HEK293 (cell line): Measurements from ENCODE around the gene CTAGE1.

Source experiments
- CTCF ChIA-PET: fragments of 350-600 bp; formaldehyde crosslinking; extraction: SDS; loops from one replicate; lab custom pipeline; 2021; ENCODE audit warnings: antibody characterized with exemption; lab: Yijun Ruan, JAX
- POLR2A ChIA-PET: fragments of 300-600 bp; formaldehyde crosslinking; extraction: SDS; loops from one replicate; lab custom pipeline; 2020; ENCODE audit warnings: antibody characterized with exemption, inconsistent platforms; lab: Yijun Ruan, JAX
- H3K27ac ChIP-seq: fragments of 200-500 bp; sonication (Bioruptor generic); 2 replicates; pipeline ENCODE4 v1.5.1; 2014; ENCODE audit warnings: low read depth, low read length, control low read depth, inconsistent platforms; ENCODE audit errors: extremely low read depth
- H3K36me3 ChIP-seq, 2 experiments: fragments of 200-500 bp in 1 of 2; sonication (Bioruptor generic) in 1 of 2; 1 replicate in 1 of 2; 2 replicates in 1 of 2; pipeline ENCODE4 v1.5.1; 2014 to 2017; ENCODE audit warnings: inconsistent platforms in 2 of 2, low read length in 2 of 2; ENCODE audit not compliant: control insufficient read depth in 2 of 2, insufficient read depth in 1 of 2
- H3K4me1 ChIP-seq: fragments of 200-500 bp; sonication (Bioruptor generic); 2 replicates; pipeline ENCODE4 v1.5.1; 2014; ENCODE audit warnings: mild to moderate bottlenecking, low read length, inconsistent platforms; ENCODE audit not compliant: control insufficient read depth, insufficient read depth
- H3K4me3 ChIP-seq: 2 replicates; pipeline ENCODE4 v1.5.1; 2011; ENCODE audit warnings: low read depth, mild to moderate bottlenecking, control low read depth, low read length, moderate library complexity
- H3K9me3 ChIP-seq: fragments of 200-500 bp; sonication (Bioruptor generic); 2 replicates; pipeline ENCODE4 v1.5.1; 2014; ENCODE audit warnings: low read depth, low read length, inconsistent platforms; ENCODE audit not compliant: control insufficient read depth, insufficient read depth
- BCL11A ChIP-seq: fragments of 450-650 bp; formaldehyde crosslinking; IDR thresholded peaks from 2 replicates; pipeline ENCODE4 v1.5.1; 2016; ENCODE audit warnings: low read depth, missing biosample characterization, missing genetic modification characterization
- GLIS2 ChIP-seq: fragments of 450-650 bp; formaldehyde crosslinking; IDR thresholded peaks from 2 replicates; pipeline ENCODE4 v1.5.1; 2016; ENCODE audit warnings: missing biosample characterization, missing genetic modification characterization
- HOXD13 ChIP-seq: sonication (generic); formaldehyde crosslinking; IDR thresholded peaks from 2 replicates; pipeline ENCODE4 v1.8.0; 2022; ENCODE audit warnings: missing genetic modification reagents, borderline replicate concordance
- KLF1 ChIP-seq: fragments of 450-650 bp; formaldehyde crosslinking; IDR thresholded peaks from 2 replicates; pipeline ENCODE4 v1.5.1; 2016; ENCODE audit warnings: missing biosample characterization, missing genetic modification characterization
- MYNN ChIP-seq: fragments of 450-650 bp; formaldehyde crosslinking; IDR thresholded peaks from 2 replicates; pipeline ENCODE4 v1.5.1; 2016; ENCODE audit warnings: missing biosample characterization, missing genetic modification characterization, borderline replicate concordance
- OSR2 ChIP-seq: fragments of 450-650 bp; formaldehyde crosslinking; IDR thresholded peaks from 2 replicates; pipeline ENCODE4 v1.5.1; 2016; ENCODE audit warnings: missing biosample characterization, missing genetic modification characterization
- ZBTB1 ChIP-seq: fragments of 450-650 bp; formaldehyde crosslinking; IDR thresholded peaks from 2 replicates; pipeline ENCODE4 v1.5.1; 2016; ENCODE audit warnings: missing biosample characterization, missing genetic modification characterization
- ZBTB26 ChIP-seq: fragments of 450-650 bp; formaldehyde crosslinking; optimal IDR thresholded peaks from 2 replicates; pipeline ENCODE3; 2016; ENCODE audit warnings: missing biosample characterization, mild to moderate bottlenecking, missing genetic modification characterization
- ZBTB44 ChIP-seq: fragments of 450-650 bp; IDR thresholded peaks from 2 replicates; pipeline ENCODE4 v1.5.1; 2018; ENCODE audit warnings: missing biosample characterization, mild to moderate bottlenecking, missing genetic modification characterization
- ZNF112 ChIP-seq: fragments of 450-650 bp; formaldehyde crosslinking; IDR thresholded peaks from 2 replicates; pipeline ENCODE4 v1.5.0; 2017; ENCODE audit warnings: missing biosample characterization, missing genetic modification characterization
- ZNF133 ChIP-seq: fragments of 450-650 bp; formaldehyde crosslinking; IDR thresholded peaks from 2 replicates; pipeline ENCODE4 v1.5.1; 2016; ENCODE audit warnings: missing biosample characterization, missing genetic modification characterization
- ZNF169 ChIP-seq: fragments of 450-650 bp; formaldehyde crosslinking; IDR thresholded peaks from 2 replicates; pipeline ENCODE4 v1.5.1; 2016; ENCODE audit warnings: missing biosample characterization, missing genetic modification characterization
- ZNF175 ChIP-seq: fragments of 450-650 bp; formaldehyde crosslinking; IDR thresholded peaks from 2 replicates; pipeline ENCODE4 v1.5.1; 2016; ENCODE audit warnings: missing biosample characterization, missing genetic modification characterization
- ZNF2 ChIP-seq: fragments of 450-650 bp; formaldehyde crosslinking; IDR thresholded peaks from 2 replicates; pipeline ENCODE4 v1.5.1; 2016; ENCODE audit warnings: missing biosample characterization, missing genetic modification characterization
- ZNF214 ChIP-seq: fragments of 450-650 bp; formaldehyde crosslinking; IDR thresholded peaks from 2 replicates; pipeline ENCODE4 v1.5.1; 2017; ENCODE audit warnings: missing biosample characterization, mild to moderate bottlenecking, missing genetic modification characterization, borderline replicate concordance
- ZNF24 ChIP-seq: fragments of 450-650 bp; formaldehyde crosslinking; IDR thresholded peaks from 2 replicates; pipeline ENCODE4 v1.5.1; 2016; ENCODE audit warnings: missing biosample characterization, missing genetic modification characterization
- ZNF501 ChIP-seq: fragments of 450-650 bp; formaldehyde crosslinking; IDR thresholded peaks from 2 replicates; pipeline ENCODE4 v1.5.1; 2016; ENCODE audit warnings: missing biosample characterization, missing genetic modification characterization
- ZNF544 ChIP-seq: fragments of 450-650 bp; formaldehyde crosslinking; IDR thresholded peaks from 2 replicates; pipeline ENCODE4 v1.5.0; 2017; ENCODE audit warnings: missing biosample characterization, missing genetic modification characterization
- ZNF548 ChIP-seq: fragments of 450-650 bp; formaldehyde crosslinking; IDR thresholded peaks from 2 replicates; pipeline ENCODE4 v1.5.1; 2016; ENCODE audit warnings: missing biosample characterization, missing genetic modification characterization
- ZNF768 ChIP-seq: fragments of 450-650 bp; formaldehyde crosslinking; IDR thresholded peaks from 2 replicates; pipeline ENCODE4 v1.5.1; 2018; ENCODE audit warnings: missing biosample characterization, mild to moderate bottlenecking, missing genetic modification characterization
- ZNF776 ChIP-seq: fragments of 450-650 bp; formaldehyde crosslinking; IDR thresholded peaks from 2 replicates; pipeline ENCODE4 v1.5.0; 2017; ENCODE audit warnings: missing biosample characterization, missing genetic modification characterization, borderline replicate concordance
- TF ChIP-seq, protein P1 (sequence below): fragments of 450-650 bp; formaldehyde crosslinking; IDR thresholded peaks from 2 replicates; pipeline ENCODE4 v1.5.1; 2016; ENCODE audit warnings: missing biosample characterization, missing genetic modification characterization
- TF ChIP-seq, protein P2 (sequence below): fragments of 450-650 bp; formaldehyde crosslinking; IDR thresholded peaks from 2 replicates; pipeline ENCODE4 v1.5.1; 2016; ENCODE audit warnings: missing biosample characterization, missing genetic modification characterization

Gene CTAGE1

DNA sequence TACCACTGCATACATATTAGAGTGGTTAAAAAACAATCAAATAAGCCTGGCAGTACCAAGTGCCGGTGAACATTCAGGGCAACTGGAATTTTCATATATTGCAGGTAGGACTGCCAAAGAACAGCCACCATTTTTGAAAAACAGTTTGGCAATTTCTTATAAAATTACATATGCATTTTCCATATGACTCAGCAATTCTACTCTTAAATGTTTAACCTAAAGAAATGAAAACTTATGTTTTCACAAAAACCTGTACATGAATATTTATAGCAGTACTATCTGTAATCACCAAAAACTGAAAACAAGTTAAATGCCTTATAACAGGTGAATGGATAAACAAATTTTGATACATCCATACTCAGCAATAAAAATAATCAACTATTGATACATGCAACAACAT lies 39.9 kb downstream of the CTAGE1 start:
- H3K9me3 ChIP-seq, result no peaks in the 10 kb centered on the region
- ChIA-PET POLR2A (no interaction called here), CTCF (interaction anchor here (0.7 to 1.7 kb wide), 11 partner anchors 9 to 462 kb away, joined by 3 to 5 read pairs (median 4); no protein-coding TSS in a partner anchor)
- no peak for TF ChIP-seq ZNF175 (tag by site-specific recombination)
- TF ChIP-seq ZBTB44 (tag by site-specific recombination), result no peak
- no peak overlapping the region for H3K4me3 ChIP-seq
- H3K4me1 ChIP-seq, result no peaks in the 10 kb centered on the region
- H3K27ac ChIP-seq, result no peak overlapping the region
- H3K36me3 ChIP-seq, result no peaks in the 10 kb centered on the region

GRCh38 chr18:22370414-22370813 lies 47.3 kb downstream of the CTAGE1 start:
- H3K4me1 ChIP-seq, result no peaks in the 10 kb centered on the region
- no peak for TF ChIP-seq ZNF768 (tag by site-specific recombination)
- no peak for TF ChIP-seq ZNF776
- no peak for TF ChIP-seq ZNF133 (tag by site-specific recombination)
- no peak for TF ChIP-seq OSR2
- no peak for TF ChIP-seq ZNF214 (tag by site-specific recombination)
- TF ChIP-seq, protein P1, sequence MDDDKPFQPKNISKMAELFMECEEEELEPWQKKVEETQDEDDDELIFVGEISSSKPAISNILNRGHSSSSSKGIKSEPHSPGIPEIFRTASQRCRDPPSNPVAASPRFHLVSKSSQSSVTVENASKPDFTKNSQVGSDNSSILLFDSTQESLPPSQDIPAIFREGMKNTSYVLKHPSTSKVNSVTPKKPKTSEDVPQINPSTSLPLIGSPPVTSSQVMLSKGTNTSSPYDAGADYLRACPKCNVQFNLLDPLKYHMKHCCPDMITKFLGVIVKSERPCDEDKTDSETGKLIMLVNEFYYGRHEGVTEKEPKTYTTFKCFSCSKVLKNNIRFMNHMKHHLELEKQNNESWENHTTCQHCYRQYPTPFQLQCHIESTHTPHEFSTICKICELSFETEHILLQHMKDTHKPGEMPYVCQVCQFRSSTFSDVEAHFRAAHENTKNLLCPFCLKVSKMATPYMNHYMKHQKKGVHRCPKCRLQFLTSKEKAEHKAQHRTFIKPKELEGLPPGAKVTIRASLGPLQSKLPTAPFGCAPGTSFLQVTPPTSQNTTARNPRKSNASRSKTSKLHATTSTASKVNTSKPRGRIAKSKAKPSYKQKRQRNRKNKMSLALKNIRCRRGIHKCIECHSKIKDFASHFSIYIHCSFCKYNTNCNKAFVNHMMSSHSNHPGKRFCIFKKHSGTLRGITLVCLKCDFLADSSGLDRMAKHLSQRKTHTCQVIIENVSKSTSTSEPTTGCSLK, result no peak
- H3K4me3 ChIP-seq, result no peak overlapping the region
- POLR2A ChIA-PET, result no interaction called here
- no peaks in the 10 kb centered on the region for H3K9me3 ChIP-seq
- CTCF ChIA-PET, result interaction anchor here (0.6 to 2.0 kb wide), 2 partner anchors 8 to 567 kb away, joined by 3 to 11 read pairs; no protein-coding TSS in a partner anchor
- no peak overlapping the region for H3K27ac ChIP-seq
- H3K36me3 ChIP-seq, result no peaks in the 10 kb centered on the region

DNA sequence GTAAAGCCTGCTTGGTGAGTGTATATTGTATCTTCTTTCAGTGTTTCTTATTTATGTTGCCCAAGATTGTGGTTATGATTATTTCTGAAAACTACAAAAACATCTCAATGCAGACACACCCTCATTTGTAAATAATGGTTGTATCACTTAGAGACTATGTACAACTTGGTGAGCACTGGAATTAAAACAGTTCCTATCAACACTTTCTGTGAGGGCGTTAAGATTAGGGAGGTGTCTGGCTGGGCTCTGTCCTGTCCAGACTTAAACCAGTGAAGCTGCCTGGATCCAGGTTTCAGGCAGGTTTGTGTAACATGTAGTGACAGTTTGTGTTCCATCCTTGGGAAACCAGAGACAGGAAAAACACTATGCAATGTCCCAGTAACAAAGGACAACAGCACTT lies 49.7 kb downstream of the CTAGE1 start:
- Histone ChIP-seq H3K4me1 (no peaks in the 10 kb centered on the region), H3K4me3 (no peak overlapping the region), H3K36me3 (no peaks in the 10 kb centered on the region), H3K9me3 (no peaks in the 10 kb centered on the region), H3K27ac (no peak overlapping the region)
- ChIA-PET POLR2A (no interaction called here), CTCF (interaction anchor here (0.7 to 1.2 kb wide), 2 partner anchors 9 to 11 kb away, joined by 3 to 5 read pairs; no protein-coding TSS in a partner anchor)
- no peak for TF ChIP-seq ZNF548 (tag by site-specific recombination)
- TF ChIP-seq ZNF169 (tag by site-specific recombination), result no peak
- TF ChIP-seq KLF1 (tag by site-specific recombination), result no peak
- TF ChIP-seq HOXD13, result no peak
- TF ChIP-seq GLIS2, result no peak
- no peak for TF ChIP-seq ZNF501 (tag by site-specific recombination)
- TF ChIP-seq ZBTB1 (tag by site-specific recombination), result no peak
- no peak for TF ChIP-seq ZNF544
- TF ChIP-seq ZNF112 (tag by site-specific recombination), result no peak
- TF ChIP-seq, protein P2, sequence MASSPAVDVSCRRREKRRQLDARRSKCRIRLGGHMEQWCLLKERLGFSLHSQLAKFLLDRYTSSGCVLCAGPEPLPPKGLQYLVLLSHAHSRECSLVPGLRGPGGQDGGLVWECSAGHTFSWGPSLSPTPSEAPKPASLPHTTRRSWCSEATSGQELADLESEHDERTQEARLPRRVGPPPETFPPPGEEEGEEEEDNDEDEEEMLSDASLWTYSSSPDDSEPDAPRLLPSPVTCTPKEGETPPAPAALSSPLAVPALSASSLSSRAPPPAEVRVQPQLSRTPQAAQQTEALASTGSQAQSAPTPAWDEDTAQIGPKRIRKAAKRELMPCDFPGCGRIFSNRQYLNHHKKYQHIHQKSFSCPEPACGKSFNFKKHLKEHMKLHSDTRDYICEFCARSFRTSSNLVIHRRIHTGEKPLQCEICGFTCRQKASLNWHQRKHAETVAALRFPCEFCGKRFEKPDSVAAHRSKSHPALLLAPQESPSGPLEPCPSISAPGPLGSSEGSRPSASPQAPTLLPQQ (tag by site-specific recombination), result no peak
- TF ChIP-seq ZNF24 (tag by site-specific recombination), result no peak
- TF ChIP-seq MYNN, result no peak
- TF ChIP-seq ZNF2, result no peak
- TF ChIP-seq BCL11A (tag by site-specific recombination), result no peak
- no peak for TF ChIP-seq ZBTB26 (tag by site-specific recombination)
